GM19455 (cell line): ENCODE data around the gene SULT1C3.

ENCODE experiments used
- ATAC-seq: cut with Tn5 transposase; IDR thresholded peaks from one replicate; pipeline ENCODE4 v1.9.1; 2021; ENCODE audit not compliant: unreplicated experiment

SULT1C3 gene

GRCh38 chr2:108239786-108240185, at the start of gene SULT1C3:
Gene SULT1C3, plus strand, starts transcription at chr2:108239968. Its CDS starts 7,227 bp downstream, at chr2:108247195.
- no peak for ATAC-seq

- no peak for ATAC-seq
These were observed 46.5 kb upstream of the SULT1C3 start for GRCh38 chr2:108193251-108193650.

DNA sequence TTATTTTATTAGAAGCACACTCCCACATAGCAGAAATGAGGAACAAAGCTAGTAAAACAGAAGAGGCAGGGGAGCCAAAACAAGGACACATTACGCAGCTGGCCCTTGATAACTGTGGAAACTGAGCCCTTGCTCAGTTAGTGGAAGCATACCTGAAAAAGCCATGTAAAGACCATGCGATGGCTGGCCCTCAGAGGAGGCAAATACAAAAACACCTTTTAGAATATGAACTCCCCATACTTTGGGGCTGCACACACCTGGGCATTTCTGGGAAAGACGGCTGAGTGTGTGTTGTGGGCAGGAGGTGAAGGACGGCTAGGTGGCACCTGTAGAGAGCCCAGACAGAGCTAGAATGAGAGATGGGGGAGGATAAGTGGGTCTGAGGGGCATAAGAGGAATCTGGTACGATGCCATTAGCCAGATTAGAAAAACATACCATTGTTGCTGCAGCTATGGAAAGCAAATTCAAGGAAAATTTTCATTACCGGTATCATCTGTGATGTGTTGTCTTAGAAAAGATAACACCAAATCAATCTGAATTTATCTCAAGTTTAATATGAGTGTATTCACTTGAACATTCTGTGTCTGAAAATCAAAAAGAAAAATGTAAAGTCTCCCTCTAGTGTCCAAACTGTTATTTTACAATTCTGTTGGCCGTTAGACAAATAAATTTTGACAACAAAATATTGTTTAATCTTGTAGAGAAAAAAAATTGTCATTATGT, 45.2 kb upstream of the SULT1C3 start:
- ATAC-seq: no peak

- ATAC-seq: no peak
These were observed 44.7 kb upstream of the SULT1C3 start for GRCh38 chr2:108195133-108195439.

GRCh38 chr2:108199726-108200125, 40.0 kb upstream of the SULT1C3 start:
- no peak for ATAC-seq

DNA sequence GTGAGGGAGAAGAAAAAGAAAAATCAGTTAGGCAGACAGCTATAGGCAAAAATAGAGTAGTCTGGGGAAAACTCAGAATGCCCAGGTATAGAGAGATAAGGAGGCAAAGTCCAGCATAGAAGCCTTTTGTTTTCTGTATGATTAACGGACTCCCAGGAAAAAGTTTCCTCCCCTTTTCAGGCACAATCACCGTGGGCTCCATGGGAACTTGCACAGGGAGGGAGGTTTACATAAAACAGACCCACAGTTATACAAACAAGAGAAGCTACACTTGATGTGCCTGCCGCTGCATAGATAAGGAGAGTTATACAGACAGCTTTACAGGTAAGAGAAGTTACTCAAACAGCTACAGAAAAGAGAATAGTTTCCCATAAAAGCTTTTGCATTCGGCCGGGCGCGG, 39.2 kb upstream of the SULT1C3 start:
- no peak for ATAC-seq

DNA sequence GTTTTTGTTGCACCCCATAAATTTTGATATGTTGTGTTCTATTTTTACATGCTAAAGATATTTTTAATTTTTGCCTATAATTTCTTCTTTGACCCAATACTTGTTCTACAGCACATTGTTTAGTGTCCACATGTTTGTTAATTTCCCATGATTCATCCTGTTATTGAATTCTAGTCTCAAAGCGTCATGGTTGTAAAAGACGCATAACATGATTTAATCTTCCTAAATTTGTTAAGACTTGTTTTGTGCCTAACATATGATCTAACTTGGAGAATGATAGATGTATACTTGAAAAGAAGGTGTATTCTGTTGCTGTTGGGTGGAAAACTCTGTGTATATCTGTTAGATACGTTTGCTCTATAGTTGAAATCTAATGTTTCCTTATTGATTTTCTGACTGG, 27.1 kb upstream of the SULT1C3 start:
- ATAC-seq: no peak

GRCh38 chr2:108215794-108216211, 24.0 kb upstream of the SULT1C3 start:
- ATAC-seq: no peak

DNA sequence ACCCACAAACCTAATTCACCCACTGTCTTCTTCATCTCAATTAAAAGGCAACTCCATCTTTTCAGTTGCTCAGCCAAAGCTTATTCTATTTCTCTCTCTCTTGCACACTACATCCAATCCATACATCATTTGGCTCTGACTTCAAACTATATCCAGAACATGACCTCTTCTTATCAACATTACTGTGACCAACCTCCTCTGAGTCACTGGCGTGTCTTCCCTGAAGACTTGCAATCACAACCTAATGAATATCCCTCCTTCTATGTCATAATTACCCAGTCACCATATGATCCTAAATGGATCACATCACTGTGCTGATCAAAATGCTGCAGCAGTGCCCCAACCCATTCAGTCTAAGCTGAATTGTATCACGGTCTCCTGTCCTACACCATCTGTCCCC, 22.6 kb upstream of the SULT1C3 start:
- ATAC-seq: no peak

GRCh38 chr2:108219688-108220087, 20.1 kb upstream of the SULT1C3 start:
- no peak for ATAC-seq

DNA sequence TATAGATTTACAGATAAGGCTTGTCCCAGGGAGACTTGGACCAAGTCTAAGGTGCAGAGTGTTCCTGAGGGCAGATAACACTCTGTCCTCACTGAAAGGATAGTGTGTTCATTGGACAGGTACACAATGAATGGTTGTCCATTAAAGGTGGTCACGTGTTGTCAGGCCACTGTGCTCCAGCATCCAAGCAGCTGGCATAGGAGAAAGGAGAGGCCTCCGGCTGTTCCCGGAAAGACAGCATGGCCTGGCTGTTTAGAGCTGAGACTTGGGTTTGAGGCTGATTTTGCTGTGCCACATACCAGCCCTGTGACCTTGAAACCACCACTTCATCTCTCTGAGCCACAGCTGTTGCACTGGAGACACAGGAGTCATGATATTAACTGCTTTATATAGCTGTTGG, 19.6 kb upstream of the SULT1C3 start:
- ATAC-seq: no peak

DNA sequence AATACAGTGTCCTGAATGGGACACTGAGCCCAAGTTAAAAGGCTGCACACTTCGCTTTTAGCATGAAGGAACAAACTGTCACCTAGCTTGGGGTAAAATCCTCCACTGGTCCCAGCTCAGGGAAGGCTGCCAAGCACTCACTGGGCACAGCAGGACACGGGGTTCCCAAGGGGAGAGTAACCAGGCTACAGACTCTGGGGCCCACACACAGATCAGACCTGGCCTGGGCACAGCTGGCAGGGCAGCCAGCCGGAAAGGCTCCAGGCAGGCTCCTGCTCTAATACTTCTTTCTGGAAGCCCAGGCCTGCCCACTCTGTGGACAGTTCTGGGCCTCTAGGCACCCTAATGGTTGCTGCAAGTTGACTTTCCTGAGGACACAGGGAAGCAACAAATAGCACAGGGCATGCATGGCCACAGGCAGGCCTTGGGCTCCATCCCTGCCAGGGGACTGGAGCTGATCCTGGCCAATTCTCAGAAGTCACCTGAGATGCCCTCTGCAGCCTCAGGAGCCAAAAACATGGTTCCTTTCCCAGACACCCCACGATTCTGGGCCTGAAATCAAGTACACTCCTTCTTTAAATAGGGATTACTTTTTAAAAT, 18.7 kb upstream of the SULT1C3 start:
- ATAC-seq: no peak

GRCh38 chr2:108222261-108222660, 17.5 kb upstream of the SULT1C3 start:
- ATAC-seq: no peak

GRCh38 chr2:108223573-108223972, 16.2 kb upstream of the SULT1C3 start:
- no peak for ATAC-seq

DNA sequence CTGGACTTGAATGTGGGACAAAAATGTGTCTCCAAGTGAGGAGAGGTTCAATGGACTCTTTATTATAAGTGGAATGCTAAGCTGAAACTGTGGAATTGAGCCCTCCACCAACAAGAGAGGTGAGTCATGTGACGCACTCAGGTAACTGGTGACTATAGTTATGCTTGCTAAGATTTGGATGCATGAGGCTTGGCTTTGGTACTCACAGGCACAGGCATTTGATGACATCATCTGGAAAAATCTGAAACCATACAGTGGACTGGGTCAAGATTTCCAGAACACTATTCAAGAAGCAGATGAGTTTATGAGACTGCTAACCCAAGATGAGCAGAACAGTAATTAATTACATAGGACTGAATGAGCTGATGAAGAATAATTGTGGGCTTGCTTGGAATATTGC, 15.7 kb upstream of the SULT1C3 start:
- ATAC-seq: no peak

DNA sequence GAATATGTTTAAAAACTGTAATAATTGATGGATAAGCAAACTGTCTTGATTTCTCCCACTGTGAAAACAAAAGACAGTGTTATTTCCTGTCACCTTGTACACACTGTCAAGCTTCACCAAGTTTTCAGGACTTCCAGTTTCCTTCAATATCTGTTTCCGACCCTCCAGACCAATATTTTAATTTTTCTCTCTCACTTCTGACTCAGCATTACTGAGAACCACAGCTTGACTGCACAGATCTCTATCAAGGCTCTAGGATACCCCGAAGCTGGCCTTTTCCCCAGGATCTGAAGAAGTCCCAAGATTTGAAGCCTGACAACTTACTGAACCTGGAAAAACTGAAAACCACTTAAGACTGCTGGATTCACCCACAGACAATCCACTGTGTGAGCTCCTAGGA, 13.2 kb upstream of the SULT1C3 start:
- ATAC-seq: no peak

- no peak for ATAC-seq
These were observed 11.8 kb upstream of the SULT1C3 start for GRCh38 chr2:108228006-108228405.

DNA sequence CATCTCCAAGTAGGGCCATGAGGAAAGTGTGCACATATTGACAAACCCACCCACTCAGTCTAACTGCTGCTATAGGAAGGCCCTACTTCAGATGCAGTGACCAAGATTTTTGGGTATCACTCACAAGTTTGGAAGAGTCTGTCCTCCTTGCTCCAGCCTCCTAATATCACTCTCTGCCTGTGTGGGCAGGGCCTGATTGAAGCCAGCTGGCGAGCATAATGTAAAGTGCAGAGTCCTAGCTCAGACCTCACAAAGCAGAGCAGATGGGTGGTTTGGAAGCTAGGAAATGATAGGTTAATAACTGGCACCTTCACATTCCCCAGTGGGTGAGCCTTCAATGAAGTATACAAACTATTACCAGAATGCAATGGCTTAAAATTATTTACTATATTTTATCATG, 11.2 kb upstream of the SULT1C3 start:
- ATAC-seq: no peak

- no peak for ATAC-seq
These were observed 9.9 kb upstream of the SULT1C3 start for GRCh38 chr2:108229875-108230274.

GRCh38 chr2:108235577-108235976, 4.2 kb upstream of the SULT1C3 start:
- no peak for ATAC-seq

DNA sequence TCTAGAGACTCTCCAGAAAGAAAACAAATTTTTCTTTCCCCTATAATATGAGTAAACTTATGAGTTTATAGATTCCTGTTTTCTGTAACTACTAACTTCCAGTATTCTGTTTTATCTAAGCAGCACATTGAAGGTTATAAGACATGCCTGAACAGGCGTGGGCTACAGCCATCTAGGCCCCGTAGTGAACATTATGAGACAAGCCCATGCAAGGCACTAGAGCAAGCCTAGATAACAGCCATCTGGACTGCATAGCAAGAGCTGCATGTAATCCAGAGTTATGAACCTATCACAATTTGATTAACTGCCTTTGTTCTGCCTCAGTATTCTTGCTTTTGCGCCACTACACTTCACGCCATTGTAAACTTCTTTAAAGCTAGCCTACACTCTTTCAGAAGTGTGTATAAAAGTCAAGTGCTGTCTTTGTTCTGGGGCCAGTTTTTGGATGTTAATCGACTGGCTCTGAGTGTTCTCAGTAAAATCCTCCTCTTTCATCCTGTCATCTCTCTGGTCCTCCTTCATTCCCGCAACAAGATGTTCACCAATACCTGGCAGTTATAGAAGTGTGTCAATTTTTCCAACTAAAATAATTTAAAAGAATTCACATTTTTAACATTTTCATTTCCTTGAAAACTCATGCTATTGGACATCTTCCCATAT, 3.0 kb upstream of the SULT1C3 start:
- ATAC-seq: no peak

DNA sequence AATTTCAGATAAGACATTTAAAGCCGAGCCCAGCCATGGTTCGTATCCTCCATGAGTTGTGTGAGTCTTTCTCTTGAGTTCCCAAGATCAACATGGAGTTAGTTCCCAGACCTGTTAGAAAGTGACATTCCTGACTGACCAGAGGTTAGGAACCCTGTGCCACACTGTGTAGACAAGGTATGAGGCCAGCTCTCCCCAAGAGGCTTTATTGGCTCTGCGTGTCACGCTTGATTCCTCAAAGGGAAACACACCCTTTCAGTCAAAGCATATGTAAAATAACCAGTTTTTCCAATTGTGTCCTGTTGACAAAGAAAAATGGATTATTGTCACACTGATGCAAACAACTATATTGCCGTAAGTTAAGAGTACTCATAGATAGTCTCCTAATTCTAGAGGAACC, 1.2 kb downstream of the SULT1C3 start:
- no peak for ATAC-seq

GRCh38 chr2:108243566-108243965, 3.8 kb downstream of the SULT1C3 start:
- no peak for ATAC-seq
